Embryonic facial prominence (tissue), 1 donor: ENCODE results near the gene KITLG.
"Not testable (repeated sequence)": the region's sequence is repeated elsewhere in the genome, so short reads cannot be mapped to it uniquely, and the experiment has no call there.

Experiments used
- DNase-seq: peaks from one replicate; pipeline ENCODE4 v3.0.0-alpha.2; 2016; ENCODE audit errors: extremely low spot score

Gene KITLG

GRCh38 chr12:88576866-88577265, 3.4 kb downstream of the KITLG start:
- DNase-seq, result no peak

GRCh38 chr12:88575361-88575970, 4.8 kb downstream of the KITLG start:
- no peak for DNase-seq

- DNase-seq, result no peak
Observed at GRCh38 chr12:88574278-88574677, 6.0 kb downstream of the KITLG start.

- DNase-seq, result no peak
Observed at GRCh38 chr12:88573583-88573982, 6.7 kb downstream of the KITLG start.

- no peak for DNase-seq
Observed at GRCh38 chr12:88572781-88573549, 7.3 kb downstream of the KITLG start.

GRCh38 chr12:88571543-88571942, 8.7 kb downstream of the KITLG start:
- no peak for DNase-seq

- DNase-seq, result no peak
Observed at GRCh38 chr12:88570103-88570502, 10.2 kb downstream of the KITLG start.

- no peak for DNase-seq
Observed at GRCh38 chr12:88566430-88566829, 13.8 kb downstream of the KITLG start.

GRCh38 chr12:88562846-88563582, 17.3 kb downstream of the KITLG start:
- DNase-seq, result no peak

- DNase-seq, result no peak
Observed at GRCh38 chr12:88562151-88562550, 18.1 kb downstream of the KITLG start.

GRCh38 chr12:88559772-88560171, 20.5 kb downstream of the KITLG start:
- no peak for DNase-seq

GRCh38 chr12:88559199-88559598, 21.1 kb downstream of the KITLG start:
- DNase-seq, result no peak

- no peak for DNase-seq
Observed at GRCh38 chr12:88558340-88558867, 21.9 kb downstream of the KITLG start.

GRCh38 chr12:88556213-88556774, 24.0 kb downstream of the KITLG start:
- no peak for DNase-seq

- DNase-seq, result no peak
Observed at GRCh38 chr12:88553941-88554658, 26.2 kb downstream of the KITLG start.

GRCh38 chr12:88552610-88553079, 27.6 kb downstream of the KITLG start:
- DNase-seq, result no peak

GRCh38 chr12:88549929-88550328, 30.3 kb downstream of the KITLG start:
- DNase-seq, result no peak

GRCh38 chr12:88547949-88548348, 32.3 kb downstream of the KITLG start:
- DNase-seq, result not testable (repeated sequence)

GRCh38 chr12:88546853-88547252, 33.4 kb downstream of the KITLG start:
- no peak for DNase-seq

GRCh38 chr12:88546226-88546625, 34.0 kb downstream of the KITLG start:
- DNase-seq, result no peak
